Measurements from ENCODE around the gene SESN1. TPM values are rescaled to one million over a fixed set of nuclear protein-coding genes. Genes with fewer than 3 reads are reported as not detected.
A peak's percentile ranks its signal among the peaks of the same experiment; 100 is the strongest.

SESN1 gene
- total RNA-seq, 1 donor from 2014 or later, result 27.3 TPM

DNA sequence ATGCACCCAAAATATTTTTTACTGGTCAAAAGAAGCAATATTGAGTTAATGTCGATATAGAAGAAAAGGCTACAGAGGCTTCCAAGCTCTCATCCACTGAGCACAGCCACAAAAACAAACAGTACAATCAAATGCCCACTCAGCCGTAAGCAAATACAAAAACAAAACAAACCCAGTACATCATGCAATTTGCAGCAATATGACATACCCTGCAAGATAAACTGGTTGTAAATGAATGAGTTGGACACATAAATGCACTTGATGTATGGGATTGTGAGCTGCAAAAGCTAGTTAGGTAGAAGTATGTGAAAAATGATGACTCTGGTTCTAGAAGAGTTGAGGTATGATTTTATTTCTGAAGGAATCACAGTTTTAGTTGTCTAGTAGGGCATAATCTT is 83.9 kb downstream of the SESN1 start:
- Mint-ChIP-seq H3K4me3 (ENCODE audit: unreplicated experiment) (no peak overlapping the region), H3K27me3 (ENCODE audit: low read depth, unreplicated experiment) (no peaks in the 10 kb centered on the region), H3K27ac (ENCODE audit: unreplicated experiment) (no peak overlapping the region), H3K9me3 (ENCODE audit: unreplicated experiment) (no peaks in the 10 kb centered on the region), H3K36me3 (ENCODE audit: low read depth, unreplicated experiment) (peaks cover 6% of the 10 kb centered on the region), H3K4me1 (ENCODE audit: low read depth, unreplicated experiment) (peaks cover 23% of the 10 kb centered on the region)
- H3K36me3 ChIP-seq (ENCODE audit: insufficient read depth, low read length), result no peaks in the 10 kb centered on the region
- no peak for TF ChIP-seq EZH2 (IDR thresholded peaks at IDR 0.05; ENCODE audit: insufficient read depth, low read length)
- TF ChIP-seq, protein P1, sequence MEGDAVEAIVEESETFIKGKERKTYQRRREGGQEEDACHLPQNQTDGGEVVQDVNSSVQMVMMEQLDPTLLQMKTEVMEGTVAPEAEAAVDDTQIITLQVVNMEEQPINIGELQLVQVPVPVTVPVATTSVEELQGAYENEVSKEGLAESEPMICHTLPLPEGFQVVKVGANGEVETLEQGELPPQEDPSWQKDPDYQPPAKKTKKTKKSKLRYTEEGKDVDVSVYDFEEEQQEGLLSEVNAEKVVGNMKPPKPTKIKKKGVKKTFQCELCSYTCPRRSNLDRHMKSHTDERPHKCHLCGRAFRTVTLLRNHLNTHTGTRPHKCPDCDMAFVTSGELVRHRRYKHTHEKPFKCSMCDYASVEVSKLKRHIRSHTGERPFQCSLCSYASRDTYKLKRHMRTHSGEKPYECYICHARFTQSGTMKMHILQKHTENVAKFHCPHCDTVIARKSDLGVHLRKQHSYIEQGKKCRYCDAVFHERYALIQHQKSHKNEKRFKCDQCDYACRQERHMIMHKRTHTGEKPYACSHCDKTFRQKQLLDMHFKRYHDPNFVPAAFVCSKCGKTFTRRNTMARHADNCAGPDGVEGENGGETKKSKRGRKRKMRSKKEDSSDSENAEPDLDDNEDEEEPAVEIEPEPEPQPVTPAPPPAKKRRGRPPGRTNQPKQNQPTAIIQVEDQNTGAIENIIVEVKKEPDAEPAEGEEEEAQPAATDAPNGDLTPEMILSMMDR (IDR thresholded peaks at IDR 0.05; ENCODE audit: insufficient read depth, low read depth, low read length), result no peak
- H4K20me1 ChIP-seq (ENCODE audit: insufficient read depth, low read length), result peaks cover 12% of the 10 kb centered on the region
- no peak overlapping the region for H3K9ac ChIP-seq (ENCODE audit: low read length)
- H3K4me2 ChIP-seq (ENCODE audit: low read length), result no peak overlapping the region
- H3K9me3 ChIP-seq (ENCODE audit: insufficient read depth, low read depth, low read length), result no peaks in the 10 kb centered on the region
- peaks cover 3% of the 10 kb centered on the region for H3K4me1 ChIP-seq (ENCODE audit: insufficient read depth, low read length)
- no peaks in the 10 kb centered on the region for H3K27me3 ChIP-seq (ENCODE audit: insufficient read depth, low read length)
- no peak for DNase-seq (ENCODE audit: low read depth)
- no peak overlapping the region for H3K4me3 ChIP-seq (ENCODE audit: insufficient read depth, low read depth, low read length)
- FAIRE-seq, result no peak
- no peak overlapping the region for H2AFZ ChIP-seq (ENCODE audit: low read depth, low read length)
- no peak overlapping the region for H3K27ac ChIP-seq (ENCODE audit: low read depth, low read length)
- peaks cover 24% of the 10 kb centered on the region for H3K79me2 ChIP-seq (ENCODE audit: insufficient read depth, low read length)

DNA sequence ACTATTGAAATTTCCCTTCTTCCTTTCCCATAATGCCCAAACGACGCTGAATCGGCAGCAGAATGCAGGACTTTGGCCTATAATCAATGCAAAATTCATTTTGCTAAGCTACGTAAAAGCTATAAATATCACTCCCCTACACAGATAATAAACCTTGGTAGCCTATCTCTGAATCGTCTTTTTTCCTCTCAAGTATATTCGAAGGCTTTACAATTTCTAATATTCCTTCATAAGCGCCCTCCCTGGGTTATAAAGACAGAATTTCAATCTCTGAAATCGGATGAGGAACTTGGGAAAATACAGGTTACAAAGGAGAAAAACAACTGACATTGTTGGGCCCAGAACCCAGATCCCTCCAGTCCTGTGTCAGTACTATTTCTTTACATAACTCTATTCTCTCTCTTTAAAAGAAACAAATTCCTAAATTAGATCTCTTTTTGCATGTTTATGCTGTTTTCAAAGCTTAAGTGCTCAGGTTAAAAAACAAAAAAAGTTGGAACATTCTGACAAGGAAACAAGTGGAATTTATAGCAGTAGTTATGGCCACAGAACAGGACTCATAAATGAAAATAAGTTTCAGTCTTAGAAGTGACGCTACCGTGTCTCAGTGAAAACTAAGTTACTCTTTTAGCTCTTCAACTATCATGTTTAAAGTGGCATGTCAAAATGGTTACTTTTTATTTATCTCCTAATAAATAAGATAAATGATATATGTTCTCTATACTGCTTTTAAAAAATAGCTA is 84.5 kb downstream of the SESN1 start:
- Mint-ChIP-seq H3K27ac (ENCODE audit: unreplicated experiment) (peak overlapping the region; percentile 75), H3K4me1 (ENCODE audit: low read depth, unreplicated experiment) (peaks cover 17% of the 10 kb centered on the region), H3K4me3 (ENCODE audit: unreplicated experiment) (peak overlapping the region; percentile 92)

More for the DNA sequence above, 84.5 kb downstream of the SESN1 start:
- FAIRE-seq, result no peak
- Histone ChIP-seq H3K79me2 (ENCODE audit: insufficient read depth, low read length) (peaks cover 30% of the 10 kb centered on the region), H3K27me3 (ENCODE audit: insufficient read depth, low read length) (no peaks in the 10 kb centered on the region), H3K36me3 (ENCODE audit: insufficient read depth, low read length) (no peaks in the 10 kb centered on the region), H3K27ac (ENCODE audit: low read depth, low read length) (peak overlapping the region; percentile 33), H2AFZ (ENCODE audit: low read depth, low read length) (peak overlapping the region; percentile 85), H4K20me1 (ENCODE audit: insufficient read depth, low read length) (peaks cover 13% of the 10 kb centered on the region), H3K4me1 (ENCODE audit: insufficient read depth, low read length) (peaks cover 3% of the 10 kb centered on the region), H3K9ac (ENCODE audit: low read length) (peak overlapping the region; percentile 83), H3K4me2 (ENCODE audit: low read length) (peak overlapping the region; percentile 87), H3K4me3 (ENCODE audit: insufficient read depth, low read depth, low read length) (peak overlapping the region; percentile 90), H3K9me3 (ENCODE audit: insufficient read depth, low read depth, low read length) (no peaks in the 10 kb centered on the region)
- no peaks in the 10 kb centered on the region for H3K9me3 Mint-ChIP-seq (ENCODE audit: unreplicated experiment)
- no peaks in the 10 kb centered on the region for H3K27me3 Mint-ChIP-seq (ENCODE audit: low read depth, unreplicated experiment)
- H3K36me3 Mint-ChIP-seq (ENCODE audit: low read depth, unreplicated experiment), result peaks cover 6% of the 10 kb centered on the region
- DNase-seq (ENCODE audit: low read depth), result no peak
- TF ChIP-seq EZH2 (IDR thresholded peaks at IDR 0.05; ENCODE audit: insufficient read depth, low read length), result no peak
- TF ChIP-seq, protein P1 (IDR thresholded peaks at IDR 0.05; ENCODE audit: insufficient read depth, low read depth, low read length), result no peak

Measured in astrocyte (in vitro differentiated cells and primary cell).